ENCODE data around the gene USP54. TPM values are rescaled to one million over a fixed set of nuclear protein-coding genes. Genes with fewer than 3 reads are reported as not detected.

USP54 gene
- total RNA-seq, 2 experiments from 2014 or later = 15.2 to 16.4 TPM

- H3K4me2 ChIP-seq (ENCODE audit: low read length) = no peak overlapping the region
- ChIA-PET POLR2A (interaction anchor here (0.6 to 1.0 kb wide), 2 partner anchors 11 to 728 kb away, joined by 3 to 4 read pairs; no protein-coding TSS in a partner anchor), CTCF (ENCODE audit: unreplicated experiment) (no interaction called here)
- H4K20me1 ChIP-seq (ENCODE audit: insufficient read depth, low read length) = no peaks in the 10 kb centered on the region
- TF ChIP-seq, protein P1, sequence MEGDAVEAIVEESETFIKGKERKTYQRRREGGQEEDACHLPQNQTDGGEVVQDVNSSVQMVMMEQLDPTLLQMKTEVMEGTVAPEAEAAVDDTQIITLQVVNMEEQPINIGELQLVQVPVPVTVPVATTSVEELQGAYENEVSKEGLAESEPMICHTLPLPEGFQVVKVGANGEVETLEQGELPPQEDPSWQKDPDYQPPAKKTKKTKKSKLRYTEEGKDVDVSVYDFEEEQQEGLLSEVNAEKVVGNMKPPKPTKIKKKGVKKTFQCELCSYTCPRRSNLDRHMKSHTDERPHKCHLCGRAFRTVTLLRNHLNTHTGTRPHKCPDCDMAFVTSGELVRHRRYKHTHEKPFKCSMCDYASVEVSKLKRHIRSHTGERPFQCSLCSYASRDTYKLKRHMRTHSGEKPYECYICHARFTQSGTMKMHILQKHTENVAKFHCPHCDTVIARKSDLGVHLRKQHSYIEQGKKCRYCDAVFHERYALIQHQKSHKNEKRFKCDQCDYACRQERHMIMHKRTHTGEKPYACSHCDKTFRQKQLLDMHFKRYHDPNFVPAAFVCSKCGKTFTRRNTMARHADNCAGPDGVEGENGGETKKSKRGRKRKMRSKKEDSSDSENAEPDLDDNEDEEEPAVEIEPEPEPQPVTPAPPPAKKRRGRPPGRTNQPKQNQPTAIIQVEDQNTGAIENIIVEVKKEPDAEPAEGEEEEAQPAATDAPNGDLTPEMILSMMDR (conservative IDR thresholded peaks at IDR 0.05; ENCODE audit: low read length) = no peak
- no peak for TF ChIP-seq EZH2phosphoT487 (IDR thresholded peaks at IDR 0.05; ENCODE audit: borderline replicate concordance, low read depth, low read length)
- H3K9me2 ChIP-seq (ENCODE audit: insufficient read depth, low read length) = no peaks in the 10 kb centered on the region
- intact Hi-C loops (cut with micrococcal nuclease; ENCODE audit: unreplicated experiment) = no loop called here
- DNase-seq (ENCODE audit: low spot score) = no peak
- no peaks in the 10 kb centered on the region for H3K9me3 ChIP-seq (ENCODE audit: low read length)
- H2AFZ ChIP-seq (ENCODE audit: low read length) = no peak overlapping the region
- no peaks in the 10 kb centered on the region for H3K79me2 ChIP-seq (ENCODE audit: insufficient read depth, low read depth, low read length)
- H3K27ac ChIP-seq (ENCODE audit: low read depth, low read length, poor library complexity, severe bottlenecking) = no peak overlapping the region
- H3K4me1 ChIP-seq (ENCODE audit: insufficient read depth, low read length, poor library complexity, severe bottlenecking) = no peaks in the 10 kb centered on the region
- H3K4me3 ChIP-seq (ENCODE audit: low read depth, low read length, poor library complexity, severe bottlenecking) = no peak overlapping the region
- no TSS peak for BruUV-seq (replicated peaks)
- no peaks in the 10 kb centered on the region for H3K36me3 ChIP-seq (ENCODE audit: insufficient read depth, low read length)
These were observed 29.9 kb downstream of the USP54 start for GRCh38 chr10:73561192-73561591.

DNA sequence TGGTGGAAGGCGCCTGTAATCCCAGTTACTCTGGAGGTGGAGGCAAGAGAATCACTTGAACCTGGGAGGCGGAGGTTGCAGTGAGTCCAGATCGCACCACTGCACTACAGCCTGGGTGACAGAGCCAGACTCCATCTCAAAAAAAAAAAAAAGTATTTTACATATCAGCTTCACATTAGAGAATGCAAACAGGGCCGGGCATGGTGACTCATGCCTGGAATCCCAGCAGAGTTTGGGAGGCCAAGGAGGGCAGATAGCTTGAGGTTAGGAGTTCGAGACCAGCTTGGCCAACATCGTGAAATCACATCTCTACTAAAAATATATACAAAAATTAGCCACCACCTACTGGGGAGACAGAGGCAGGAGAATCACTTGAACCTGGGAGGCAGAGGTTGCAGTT is 31.6 kb downstream of the USP54 start:
- Histone ChIP-seq H3K4me2 (ENCODE audit: low read length) (no peak overlapping the region), H3K4me3 (ENCODE audit: low read depth, low read length, poor library complexity, severe bottlenecking) (no peak overlapping the region), H2AFZ (ENCODE audit: low read length) (no peak overlapping the region), H3K36me3 (ENCODE audit: insufficient read depth, low read length) (no peaks in the 10 kb centered on the region), H3K4me1 (ENCODE audit: insufficient read depth, low read length, poor library complexity, severe bottlenecking) (no peaks in the 10 kb centered on the region), H4K20me1 (ENCODE audit: insufficient read depth, low read length) (no peaks in the 10 kb centered on the region), H3K9me3 (ENCODE audit: low read length) (no peaks in the 10 kb centered on the region), H3K27ac (ENCODE audit: low read depth, low read length, poor library complexity, severe bottlenecking) (no peak overlapping the region), H3K9me2 (ENCODE audit: insufficient read depth, low read length) (no peaks in the 10 kb centered on the region), H3K79me2 (ENCODE audit: insufficient read depth, low read depth, low read length) (no peaks in the 10 kb centered on the region)
- ChIA-PET POLR2A (interaction anchor here (0.7 kb wide), 1 partner anchor 1429 kb away, joined by 4 read pairs; no protein-coding TSS in a partner anchor), CTCF (ENCODE audit: unreplicated experiment) (no interaction called here)
- TF ChIP-seq, protein P1 (conservative IDR thresholded peaks at IDR 0.05; ENCODE audit: low read length) = no peak
- no peak for TF ChIP-seq EZH2phosphoT487 (IDR thresholded peaks at IDR 0.05; ENCODE audit: borderline replicate concordance, low read depth, low read length)
- no peak for DNase-seq (ENCODE audit: low spot score)
- no TSS peak for BruUV-seq (replicated peaks)
- intact Hi-C loops (cut with micrococcal nuclease; ENCODE audit: unreplicated experiment) = no loop called here

- intact Hi-C loops (cut with micrococcal nuclease; ENCODE audit: unreplicated experiment) = no loop called here
- TF ChIP-seq EZH2phosphoT487 (IDR thresholded peaks at IDR 0.05; ENCODE audit: borderline replicate concordance, low read depth, low read length) = no peak
- TF ChIP-seq, protein P1 (conservative IDR thresholded peaks at IDR 0.05; ENCODE audit: low read length) = no peak
- no peaks in the 10 kb centered on the region for H3K9me2 ChIP-seq (ENCODE audit: insufficient read depth, low read length)
- H4K20me1 ChIP-seq (ENCODE audit: insufficient read depth, low read length) = no peaks in the 10 kb centered on the region
- no peak overlapping the region for H3K4me2 ChIP-seq (ENCODE audit: low read length)
- no peaks in the 10 kb centered on the region for H3K4me1 ChIP-seq (ENCODE audit: insufficient read depth, low read length, poor library complexity, severe bottlenecking)
- no peak overlapping the region for H3K27ac ChIP-seq (ENCODE audit: low read depth, low read length, poor library complexity, severe bottlenecking)
- no TSS peak for BruUV-seq (replicated peaks)
- H3K36me3 ChIP-seq (ENCODE audit: insufficient read depth, low read length) = no peaks in the 10 kb centered on the region
- no peak overlapping the region for H2AFZ ChIP-seq (ENCODE audit: low read length)
- POLR2A ChIA-PET = no interaction called here
- no peaks in the 10 kb centered on the region for H3K79me2 ChIP-seq (ENCODE audit: insufficient read depth, low read depth, low read length)
- H3K4me3 ChIP-seq (ENCODE audit: low read depth, low read length, poor library complexity, severe bottlenecking) = no peak overlapping the region
- no peaks in the 10 kb centered on the region for H3K9me3 ChIP-seq (ENCODE audit: low read length)
- DNase-seq (ENCODE audit: low spot score) = no peak
- CTCF ChIA-PET (ENCODE audit: unreplicated experiment) = no interaction called here
These were observed 34.3 kb downstream of the USP54 start for GRCh38 chr10:73556855-73557254.
